AG04449 (cell line): ENCODE measurements around the gene MUC5B.

ENCODE experiments used
- CTCF ChIA-PET: fragments of 350-600 bp; formaldehyde crosslinking; extraction: SDS; loops from one replicate; lab custom pipeline; 2021; ENCODE audit warnings: antibody characterized with exemption; lab: Yijun Ruan, JAX
- POLR2A ChIA-PET: fragments of 400-600, 350-600 bp; formaldehyde crosslinking; extraction: SDS; loops from one replicate; lab custom pipeline; 2020; ENCODE audit warnings: antibody characterized with exemption, inconsistent platforms; lab: Yijun Ruan, JAX
- DNase-seq: peaks from one replicate; pipeline ENCODE4 v3.0.0-alpha.2; 2010; ENCODE audit warnings: low read depth, low spot score
- H3K4me3 ChIP-seq: 2 replicates; pipeline ENCODE4 v1.5.1; 2011; ENCODE audit warnings: low read depth, mild to moderate bottlenecking, control low read depth, low read length
- TF ChIP-seq, protein P1 (sequence below): IDR thresholded peaks from one replicate; pipeline ENCODE4 v1.5.1; 2011; ENCODE audit warnings: mild to moderate bottlenecking, moderate library complexity, low read length, control low read depth, inconsistent platforms; ENCODE audit not compliant: insufficient read depth; ENCODE audit errors: missing control alignments

Gene MUC5B

DNA sequence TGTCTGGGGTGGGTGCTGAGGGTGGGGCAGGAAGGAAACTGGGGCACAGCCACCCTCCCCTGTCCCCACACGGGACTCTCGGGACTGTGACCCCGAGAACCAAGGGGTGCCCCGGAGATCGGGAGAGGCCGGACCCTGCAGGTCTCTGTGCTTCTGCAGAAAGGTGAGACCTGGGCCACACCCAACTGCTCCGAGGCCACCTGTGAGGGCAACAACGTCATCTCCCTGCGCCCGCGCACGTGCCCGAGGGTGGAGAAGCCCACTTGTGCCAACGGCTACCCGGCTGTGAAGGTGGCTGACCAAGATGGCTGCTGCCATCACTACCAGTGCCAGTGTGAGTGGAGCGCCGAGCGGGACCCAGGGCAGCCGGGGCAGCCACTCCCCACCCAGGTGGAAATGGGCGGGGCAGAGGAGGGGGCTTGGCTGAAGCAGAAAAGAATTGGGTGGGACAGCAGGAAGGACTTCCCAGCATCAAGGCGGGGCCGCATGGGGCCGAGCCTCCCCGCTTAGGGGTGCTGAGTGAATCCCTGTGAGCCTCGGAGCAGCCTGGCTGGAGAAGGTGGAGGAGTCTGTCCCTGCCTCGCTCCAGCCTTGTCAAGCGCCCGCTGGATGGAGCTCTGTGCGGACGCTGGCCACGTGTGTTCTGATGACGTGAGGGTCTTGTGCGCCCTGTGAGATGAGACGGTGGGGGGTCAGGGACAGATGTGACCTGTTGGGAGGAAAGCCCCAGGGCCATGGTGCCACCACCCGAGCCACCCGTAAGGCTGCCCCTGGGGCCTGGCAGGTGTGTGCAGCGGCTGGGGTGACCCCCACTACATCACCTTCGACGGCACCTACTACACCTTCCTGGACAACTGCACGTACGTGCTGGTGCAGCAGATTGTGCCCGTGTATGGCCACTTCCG lies 29.3 kb upstream of the MUC5B start:
- ChIA-PET CTCF (interaction anchor here (1.0 kb wide), 1 partner anchor 9 kb away, joined by 3 read pairs; no protein-coding TSS in a partner anchor), POLR2A (no interaction called here)
- H3K4me3 ChIP-seq = no peak overlapping the region
- TF ChIP-seq, protein P1, sequence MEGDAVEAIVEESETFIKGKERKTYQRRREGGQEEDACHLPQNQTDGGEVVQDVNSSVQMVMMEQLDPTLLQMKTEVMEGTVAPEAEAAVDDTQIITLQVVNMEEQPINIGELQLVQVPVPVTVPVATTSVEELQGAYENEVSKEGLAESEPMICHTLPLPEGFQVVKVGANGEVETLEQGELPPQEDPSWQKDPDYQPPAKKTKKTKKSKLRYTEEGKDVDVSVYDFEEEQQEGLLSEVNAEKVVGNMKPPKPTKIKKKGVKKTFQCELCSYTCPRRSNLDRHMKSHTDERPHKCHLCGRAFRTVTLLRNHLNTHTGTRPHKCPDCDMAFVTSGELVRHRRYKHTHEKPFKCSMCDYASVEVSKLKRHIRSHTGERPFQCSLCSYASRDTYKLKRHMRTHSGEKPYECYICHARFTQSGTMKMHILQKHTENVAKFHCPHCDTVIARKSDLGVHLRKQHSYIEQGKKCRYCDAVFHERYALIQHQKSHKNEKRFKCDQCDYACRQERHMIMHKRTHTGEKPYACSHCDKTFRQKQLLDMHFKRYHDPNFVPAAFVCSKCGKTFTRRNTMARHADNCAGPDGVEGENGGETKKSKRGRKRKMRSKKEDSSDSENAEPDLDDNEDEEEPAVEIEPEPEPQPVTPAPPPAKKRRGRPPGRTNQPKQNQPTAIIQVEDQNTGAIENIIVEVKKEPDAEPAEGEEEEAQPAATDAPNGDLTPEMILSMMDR = no peak
- DNase-seq = no peak

DNA sequence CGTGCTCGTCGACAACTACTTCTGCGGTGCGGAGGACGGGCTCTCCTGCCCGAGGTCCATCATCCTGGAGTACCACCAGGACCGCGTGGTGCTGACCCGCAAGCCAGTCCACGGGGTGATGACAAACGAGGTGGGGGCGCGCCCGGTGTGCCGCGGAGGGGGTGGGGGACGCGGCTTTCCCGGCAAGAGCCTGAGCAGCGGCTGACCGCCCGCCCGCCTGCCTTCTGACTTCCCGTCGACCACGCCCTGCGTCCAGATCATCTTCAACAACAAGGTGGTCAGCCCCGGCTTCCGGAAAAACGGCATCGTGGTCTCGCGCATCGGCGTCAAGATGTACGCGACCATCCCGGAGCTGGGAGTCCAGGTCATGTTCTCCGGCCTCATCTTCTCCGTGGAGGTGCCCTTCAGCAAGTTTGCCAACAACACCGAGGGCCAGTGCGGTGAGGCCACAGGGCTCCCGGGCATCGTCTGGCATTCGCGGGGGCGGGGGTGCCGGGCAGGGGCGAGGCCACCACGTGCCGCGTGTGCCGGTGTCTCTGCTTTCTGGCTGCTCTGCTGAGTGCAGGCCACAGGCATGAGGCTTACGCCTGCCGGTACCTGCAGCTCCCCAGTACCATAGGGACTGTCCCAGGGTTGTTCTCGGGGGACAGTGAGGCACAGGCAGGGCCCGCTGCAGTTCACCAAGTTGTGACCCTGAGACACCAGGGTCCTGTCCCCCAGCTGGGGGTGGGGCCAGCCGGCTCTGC lies 28.5 kb upstream of the MUC5B start:
- TF ChIP-seq, protein P1 = no peak
- ChIA-PET POLR2A (no interaction called here), CTCF (no interaction called here)
- H3K4me3 ChIP-seq = no peak overlapping the region
- DNase-seq = no peak

DNA sequence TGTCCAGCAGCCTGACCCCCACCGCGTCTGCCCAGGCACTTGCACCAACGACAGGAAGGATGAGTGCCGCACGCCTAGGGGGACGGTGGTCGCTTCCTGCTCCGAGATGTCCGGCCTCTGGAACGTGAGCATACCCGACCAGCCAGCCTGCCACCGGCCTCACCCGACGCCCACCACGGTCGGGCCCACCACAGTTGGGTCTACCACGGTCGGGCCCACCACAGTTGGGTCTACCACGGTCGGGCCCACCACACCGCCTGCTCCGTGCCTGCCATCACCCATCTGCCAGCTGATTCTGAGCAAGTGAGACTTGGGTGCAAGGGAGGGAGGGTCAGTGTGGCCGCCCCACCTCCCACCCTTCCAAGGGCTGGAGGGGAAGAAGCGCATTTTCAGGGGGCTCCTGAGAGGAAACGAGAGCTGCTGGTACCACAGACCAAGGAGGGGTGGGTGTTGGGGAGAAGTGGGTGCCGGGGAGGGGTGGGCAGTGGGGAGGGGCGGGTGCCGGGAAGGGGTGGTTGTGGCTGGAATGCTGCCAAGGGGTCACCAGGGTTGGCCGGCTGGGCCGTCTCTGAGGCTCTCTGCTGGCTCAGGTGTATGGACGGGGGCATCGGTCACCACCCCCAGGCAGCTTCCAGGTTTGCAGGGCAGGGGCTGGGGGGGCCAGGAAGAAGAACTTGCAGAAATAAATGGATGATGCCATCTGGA lies 27.7 kb upstream of the MUC5B start:
- TF ChIP-seq, protein P1 = no peak
- H3K4me3 ChIP-seq = no peak overlapping the region
- ChIA-PET CTCF (no interaction called here), POLR2A (no interaction called here)
- DNase-seq = no peak

DNA sequence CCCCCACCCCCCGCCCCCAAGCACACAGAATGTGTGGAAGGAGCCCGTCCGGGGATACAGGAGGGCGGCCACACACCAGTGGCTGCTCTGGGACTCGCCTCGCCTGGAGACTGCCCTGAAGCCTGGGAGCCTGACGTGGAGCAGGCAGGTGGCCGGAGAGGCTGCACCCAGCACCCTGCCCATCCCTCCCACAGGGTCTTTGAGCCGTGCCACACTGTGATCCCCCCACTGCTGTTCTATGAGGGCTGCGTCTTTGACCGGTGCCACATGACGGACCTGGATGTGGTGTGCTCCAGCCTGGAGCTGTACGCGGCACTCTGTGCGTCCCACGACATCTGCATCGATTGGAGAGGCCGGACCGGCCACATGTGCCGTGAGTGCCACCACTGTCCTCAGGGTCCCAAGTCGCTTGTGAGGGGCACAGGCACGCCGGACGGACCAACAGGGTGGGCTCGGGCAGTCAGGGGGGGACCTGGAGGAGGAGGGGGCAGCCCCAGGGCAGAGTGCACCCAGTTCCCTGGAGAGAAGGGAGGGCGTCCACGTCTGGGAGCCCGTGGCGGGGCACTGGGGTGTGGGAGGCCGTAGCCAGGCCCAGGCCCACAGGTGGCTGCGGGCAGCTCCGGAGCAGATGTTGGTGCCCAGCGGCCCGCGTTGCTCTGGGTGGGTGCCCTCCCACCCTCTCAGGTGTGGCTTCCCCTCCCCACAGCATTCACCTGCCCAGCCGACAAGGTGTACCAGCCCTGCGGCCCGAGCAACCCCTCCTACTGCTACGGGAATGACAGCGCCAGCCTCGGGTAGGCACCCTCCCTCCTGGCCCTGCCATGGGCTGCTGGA lies 27.0 kb upstream of the MUC5B start:
- POLR2A ChIA-PET = no interaction called here
- no peak for DNase-seq

DNA sequence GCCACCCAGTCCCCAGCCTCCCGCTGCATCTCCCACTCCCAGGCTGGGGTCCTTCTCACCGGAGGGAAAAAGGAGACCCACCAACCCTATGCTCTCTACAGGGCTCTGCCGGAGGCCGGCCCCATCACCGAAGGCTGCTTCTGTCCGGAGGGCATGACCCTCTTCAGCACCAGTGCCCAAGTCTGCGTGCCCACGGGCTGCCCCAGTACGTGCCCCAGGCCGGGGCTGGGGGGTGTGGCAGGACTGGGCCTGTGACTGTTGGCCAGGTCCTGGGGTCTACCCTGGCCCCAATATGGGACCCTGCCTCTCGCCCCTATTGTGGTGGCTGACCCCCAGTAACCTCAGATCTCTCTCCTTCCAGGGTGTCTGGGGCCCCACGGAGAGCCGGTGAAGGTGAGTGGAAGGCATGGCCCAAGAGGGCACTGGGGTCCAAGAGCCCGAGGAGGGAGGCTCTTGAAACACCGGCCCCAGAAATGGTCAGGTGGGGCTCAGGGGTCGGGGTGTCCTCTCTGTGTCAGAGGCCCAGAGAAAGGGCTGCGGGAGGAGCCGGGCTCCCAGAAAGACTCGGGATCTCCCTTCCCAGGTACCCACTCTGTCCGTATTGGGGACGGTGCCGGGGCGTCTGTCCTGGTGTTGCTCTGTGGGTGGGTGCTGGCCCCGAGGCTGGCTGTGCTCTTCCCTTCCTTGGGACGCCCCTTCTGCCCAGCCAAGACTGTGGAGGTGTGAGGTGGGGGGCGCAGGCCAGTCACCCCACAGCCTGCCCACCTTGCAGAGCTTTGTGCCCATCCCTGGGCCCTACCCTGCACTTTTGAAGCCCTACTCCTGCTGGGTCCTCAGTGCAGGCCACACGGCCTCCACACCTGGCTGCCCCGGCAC lies 26.1 kb upstream of the MUC5B start:
- no peak overlapping the region for H3K4me3 ChIP-seq
- CTCF ChIA-PET = no interaction called here
- POLR2A ChIA-PET = no interaction called here
- DNase-seq = no peak
- TF ChIP-seq, protein P1 = no peak

More for the DNA sequence above, 27.0 kb upstream of the MUC5B start:
- H3K4me3 ChIP-seq = no peak overlapping the region
- TF ChIP-seq, protein P1 = no peak
- CTCF ChIA-PET = no interaction called here
